HEK293 (cell line): ENCODE measurements around the gene NANOGP8.

ENCODE experiments used
- HOXC10 ChIP-seq: sonication (generic); formaldehyde crosslinking; IDR thresholded peaks from 2 replicates; pipeline ENCODE4 v1.8.1; 2023; ENCODE audit warnings: mild to moderate bottlenecking, missing genetic modification reagents
- IKZF3 ChIP-seq: fragments of 450-650 bp; IDR thresholded peaks from 2 replicates; pipeline ENCODE4 v1.5.0; 2018; ENCODE audit warnings: missing biosample characterization, mild to moderate bottlenecking, missing genetic modification characterization, moderate library complexity
- SP2 ChIP-seq: fragments of 450-650 bp; formaldehyde crosslinking; IDR thresholded peaks from 2 replicates; pipeline ENCODE4 v1.5.1; 2016; ENCODE audit warnings: missing biosample characterization, missing genetic modification characterization
- TCF7L2 ChIP-seq: IDR thresholded peaks from 2 replicates; pipeline ENCODE4 v1.6.1; 2011; ENCODE audit warnings: low read depth, mild to moderate bottlenecking, inconsistent platforms, low read length, moderate library complexity, borderline replicate concordance
- ZBTB21 ChIP-seq: fragments of 450-650 bp; formaldehyde crosslinking; IDR thresholded peaks from 2 replicates; pipeline ENCODE4 v1.5.1; 2017; ENCODE audit warnings: missing biosample characterization, missing genetic modification characterization
- ZBTB8A ChIP-seq: fragments of 450-650 bp; formaldehyde crosslinking; IDR thresholded peaks from 2 replicates; pipeline ENCODE4 v1.5.1; 2016; ENCODE audit warnings: missing biosample characterization, missing genetic modification characterization
- ZFP41 ChIP-seq: fragments of 450-650 bp; formaldehyde crosslinking; IDR thresholded peaks from 2 replicates; pipeline ENCODE4 v1.5.1; 2016; ENCODE audit warnings: missing biosample characterization, missing genetic modification characterization, borderline replicate concordance
- ZNF121 ChIP-seq: fragments of 450-650 bp; formaldehyde crosslinking; IDR thresholded peaks from 2 replicates; pipeline ENCODE4 v1.5.1; 2016; ENCODE audit warnings: missing biosample characterization, missing genetic modification characterization
- ZNF501 ChIP-seq: fragments of 450-650 bp; formaldehyde crosslinking; IDR thresholded peaks from 2 replicates; pipeline ENCODE4 v1.5.1; 2016; ENCODE audit warnings: missing biosample characterization, missing genetic modification characterization
- TF ChIP-seq, protein P1 (sequence below): fragments of 450-650 bp; formaldehyde crosslinking; IDR thresholded peaks from 2 replicates; pipeline ENCODE4 v1.5.1; 2016; ENCODE audit warnings: missing biosample characterization, missing genetic modification characterization
- TF ChIP-seq, protein P2 (sequence below): fragments of 450-650 bp; formaldehyde crosslinking; conservative IDR thresholded peaks from 2 replicates; pipeline ENCODE4 v1.5.1; 2016; ENCODE audit warnings: low read depth, missing biosample characterization, missing genetic modification characterization
- TF ChIP-seq, protein P3 (sequence below): fragments of 450-650 bp; formaldehyde crosslinking; IDR thresholded peaks from 2 replicates; pipeline ENCODE4 v1.5.1; 2016; ENCODE audit warnings: missing biosample characterization, missing genetic modification characterization

DNA sequence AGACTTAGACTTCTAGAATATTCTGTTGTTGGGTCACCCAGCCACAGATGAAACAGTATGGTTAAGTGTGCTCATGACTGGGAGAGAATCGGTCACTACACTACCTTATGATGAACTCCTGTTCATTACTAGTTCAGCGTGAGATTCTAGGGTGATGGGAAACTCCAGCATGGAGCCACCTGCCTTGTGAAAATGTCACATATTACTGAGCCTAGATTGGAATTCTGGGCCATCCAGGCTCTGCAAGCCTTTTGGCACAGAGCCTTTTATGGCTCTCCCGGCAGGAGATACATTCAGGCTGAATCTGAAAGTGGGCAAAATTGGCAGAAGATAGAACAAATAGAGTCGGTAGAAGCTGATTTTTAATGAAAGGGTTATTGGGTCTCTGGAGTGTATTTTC is 19.0 kb downstream of the NANOGP8 start:
- TF ChIP-seq, protein P1, sequence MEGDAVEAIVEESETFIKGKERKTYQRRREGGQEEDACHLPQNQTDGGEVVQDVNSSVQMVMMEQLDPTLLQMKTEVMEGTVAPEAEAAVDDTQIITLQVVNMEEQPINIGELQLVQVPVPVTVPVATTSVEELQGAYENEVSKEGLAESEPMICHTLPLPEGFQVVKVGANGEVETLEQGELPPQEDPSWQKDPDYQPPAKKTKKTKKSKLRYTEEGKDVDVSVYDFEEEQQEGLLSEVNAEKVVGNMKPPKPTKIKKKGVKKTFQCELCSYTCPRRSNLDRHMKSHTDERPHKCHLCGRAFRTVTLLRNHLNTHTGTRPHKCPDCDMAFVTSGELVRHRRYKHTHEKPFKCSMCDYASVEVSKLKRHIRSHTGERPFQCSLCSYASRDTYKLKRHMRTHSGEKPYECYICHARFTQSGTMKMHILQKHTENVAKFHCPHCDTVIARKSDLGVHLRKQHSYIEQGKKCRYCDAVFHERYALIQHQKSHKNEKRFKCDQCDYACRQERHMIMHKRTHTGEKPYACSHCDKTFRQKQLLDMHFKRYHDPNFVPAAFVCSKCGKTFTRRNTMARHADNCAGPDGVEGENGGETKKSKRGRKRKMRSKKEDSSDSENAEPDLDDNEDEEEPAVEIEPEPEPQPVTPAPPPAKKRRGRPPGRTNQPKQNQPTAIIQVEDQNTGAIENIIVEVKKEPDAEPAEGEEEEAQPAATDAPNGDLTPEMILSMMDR (tag by site-specific recombination), result no peak
- no peak for TF ChIP-seq TCF7L2
- TF ChIP-seq, protein P2, sequence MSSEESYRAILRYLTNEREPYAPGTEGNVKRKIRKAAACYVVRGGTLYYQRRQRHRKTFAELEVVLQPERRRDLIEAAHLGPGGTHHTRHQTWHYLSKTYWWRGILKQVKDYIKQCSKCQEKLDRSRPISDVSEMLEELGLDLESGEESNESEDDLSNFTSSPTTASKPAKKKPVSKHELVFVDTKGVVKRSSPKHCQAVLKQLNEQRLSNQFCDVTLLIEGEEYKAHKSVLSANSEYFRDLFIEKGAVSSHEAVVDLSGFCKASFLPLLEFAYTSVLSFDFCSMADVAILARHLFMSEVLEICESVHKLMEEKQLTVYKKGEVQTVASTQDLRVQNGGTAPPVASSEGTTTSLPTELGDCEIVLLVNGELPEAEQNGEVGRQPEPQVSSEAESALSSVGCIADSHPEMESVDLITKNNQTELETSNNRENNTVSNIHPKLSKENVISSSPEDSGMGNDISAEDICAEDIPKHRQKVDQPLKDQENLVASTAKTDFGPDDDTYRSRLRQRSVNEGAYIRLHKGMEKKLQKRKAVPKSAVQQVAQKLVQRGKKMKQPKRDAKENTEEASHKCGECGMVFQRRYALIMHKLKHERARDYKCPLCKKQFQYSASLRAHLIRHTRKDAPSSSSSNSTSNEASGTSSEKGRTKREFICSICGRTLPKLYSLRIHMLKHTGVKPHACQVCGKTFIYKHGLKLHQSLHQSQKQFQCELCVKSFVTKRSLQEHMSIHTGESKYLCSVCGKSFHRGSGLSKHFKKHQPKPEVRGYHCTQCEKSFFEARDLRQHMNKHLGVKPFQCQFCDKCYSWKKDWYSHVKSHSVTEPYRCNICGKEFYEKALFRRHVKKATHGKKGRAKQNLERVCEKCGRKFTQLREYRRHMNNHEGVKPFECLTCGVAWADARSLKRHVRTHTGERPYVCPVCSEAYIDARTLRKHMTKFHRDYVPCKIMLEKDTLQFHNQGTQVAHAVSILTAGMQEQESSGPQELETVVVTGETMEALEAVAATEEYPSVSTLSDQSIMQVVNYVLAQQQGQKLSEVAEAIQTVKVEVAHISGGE (tag by site-specific recombination), result no peak
- TF ChIP-seq ZBTB8A (tag by site-specific recombination), result no peak
- TF ChIP-seq ZNF501 (tag by site-specific recombination), result no peak
- TF ChIP-seq SP2 (tag by site-specific recombination), result no peak
- no peak for TF ChIP-seq ZFP41 (tag by site-specific recombination)
- no peak for TF ChIP-seq IKZF3 (tag by site-specific recombination)
- no peak for TF ChIP-seq ZBTB21 (tag by site-specific recombination)
- no peak for TF ChIP-seq ZNF121 (tag by site-specific recombination)
- TF ChIP-seq, protein P3, sequence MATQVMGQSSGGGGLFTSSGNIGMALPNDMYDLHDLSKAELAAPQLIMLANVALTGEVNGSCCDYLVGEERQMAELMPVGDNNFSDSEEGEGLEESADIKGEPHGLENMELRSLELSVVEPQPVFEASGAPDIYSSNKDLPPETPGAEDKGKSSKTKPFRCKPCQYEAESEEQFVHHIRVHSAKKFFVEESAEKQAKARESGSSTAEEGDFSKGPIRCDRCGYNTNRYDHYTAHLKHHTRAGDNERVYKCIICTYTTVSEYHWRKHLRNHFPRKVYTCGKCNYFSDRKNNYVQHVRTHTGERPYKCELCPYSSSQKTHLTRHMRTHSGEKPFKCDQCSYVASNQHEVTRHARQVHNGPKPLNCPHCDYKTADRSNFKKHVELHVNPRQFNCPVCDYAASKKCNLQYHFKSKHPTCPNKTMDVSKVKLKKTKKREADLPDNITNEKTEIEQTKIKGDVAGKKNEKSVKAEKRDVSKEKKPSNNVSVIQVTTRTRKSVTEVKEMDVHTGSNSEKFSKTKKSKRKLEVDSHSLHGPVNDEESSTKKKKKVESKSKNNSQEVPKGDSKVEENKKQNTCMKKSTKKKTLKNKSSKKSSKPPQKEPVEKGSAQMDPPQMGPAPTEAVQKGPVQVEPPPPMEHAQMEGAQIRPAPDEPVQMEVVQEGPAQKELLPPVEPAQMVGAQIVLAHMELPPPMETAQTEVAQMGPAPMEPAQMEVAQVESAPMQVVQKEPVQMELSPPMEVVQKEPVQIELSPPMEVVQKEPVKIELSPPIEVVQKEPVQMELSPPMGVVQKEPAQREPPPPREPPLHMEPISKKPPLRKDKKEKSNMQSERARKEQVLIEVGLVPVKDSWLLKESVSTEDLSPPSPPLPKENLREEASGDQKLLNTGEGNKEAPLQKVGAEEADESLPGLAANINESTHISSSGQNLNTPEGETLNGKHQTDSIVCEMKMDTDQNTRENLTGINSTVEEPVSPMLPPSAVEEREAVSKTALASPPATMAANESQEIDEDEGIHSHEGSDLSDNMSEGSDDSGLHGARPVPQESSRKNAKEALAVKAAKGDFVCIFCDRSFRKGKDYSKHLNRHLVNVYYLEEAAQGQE (tag by site-specific recombination), result no peak
- no peak for TF ChIP-seq HOXC10 (CRISPR knock-in tag)
